ENCODE results near the gene CDH4. TPM values are rescaled to one million over a fixed set of nuclear protein-coding genes. Genes with fewer than 3 reads are reported as not detected.
A peak's percentile ranks its signal among the peaks of the same experiment; 100 is the strongest.

Gene CDH4
- total and polyA plus RNA-seq, 2 of the 13 experiments (the other 11 are each of a cell fraction or from before 2014, with no cell fraction given), result not detected

GRCh38 chr20:61430228-61430624, 178.2 kb downstream of the CDH4 start:
- Histone ChIP-seq H3K9me3 (ENCODE audit: low read length) (no peaks in the 10 kb centered on the region), H3K36me3 (replicated peaks in 1 of 2; ENCODE audit: control insufficient read depth in 1 of 2, insufficient read depth in 2 of 2, low read length in 2 of 2) (no peaks in the 10 kb centered on the region), H3K79me2 (ENCODE audit: insufficient read depth, low read length) (no peaks in the 10 kb centered on the region), H3K27me3 (ENCODE audit: control insufficient read depth in 1 of 2, insufficient read depth in 2 of 2, low read length in 2 of 2) (peaks cover 1 to 22% of the 10 kb centered on the region in 2 experiments; a peak in 4 of 5 replicates), H4K20me1 (ENCODE audit: insufficient read depth, low read length) (no peaks in the 10 kb centered on the region), H2AFZ (ENCODE audit: low read length) (no peak overlapping the region), H3K9ac (ENCODE audit: insufficient read depth, low read depth, low read length) (no peak overlapping the region), H3K4me1 (ENCODE audit: insufficient read depth, low read length) (no peaks in the 10 kb centered on the region), H3K4me2 (ENCODE audit: low read depth, low read length) (no peak overlapping the region), H3K27ac (ENCODE audit: extremely low read length, insufficient read depth, low read length) (no peak overlapping the region), H3K4me3 (replicated peaks in 1 of 3; ENCODE audit: insufficient read depth in 1 of 3, low read depth in 2 of 3, low read length in 3 of 3) (no peak overlapping the region)
- TF ChIP-seq RNF2 (conservative IDR thresholded peaks at IDR 0.05; ENCODE audit: low read depth) (no peak), PHF20 (CRISPR knock-in tag; IDR thresholded peaks at IDR 0.05) (no peak), TCF12 (IDR thresholded peaks at IDR 0.05) (no peak), TCF12 (CRISPR knock-in tag; IDR thresholded peaks at IDR 0.05) (no peak), ZNF24 (IDR thresholded peaks at IDR 0.05) (no peak)
- CTCF ChIA-PET (ENCODE audit: low intra/inter-chr PET ratio, low total read pairs), result no interaction called here
- DNase-seq (ENCODE audit: low spot score) (no peak), FAIRE-seq (no peak), ATAC-seq (no peak)
- intact Hi-C loops (cut with micrococcal nuclease; ENCODE audit: unreplicated experiment), result no loop called here
- in situ Hi-C loops (cut with HindIII; ENCODE audit: extremely low pct_ligation_motif_present, low pct_unique_long_range_greater_than_20kb), result no loop called here
- no TSS peak for BruUV-seq (replicated peaks)
- whole genome bisulfite sequencing (ENCODE audit: low lambda C conversion rate), result 35% methylated on average over 11 of the region's 11 CpGs
- POLR2A ChIA-PET, result no interaction called here

- 3% methylated on average over 10 of the region's 10 CpGs for WGBS (ENCODE audit: low lambda C conversion rate)
- in situ Hi-C loops (cut with HindIII; ENCODE audit: extremely low pct_ligation_motif_present, low pct_unique_long_range_greater_than_20kb), result no loop called here
- Histone ChIP-seq H3K9me3 (ENCODE audit: low read length) (no peaks in the 10 kb centered on the region), H4K20me1 (ENCODE audit: insufficient read depth, low read length) (no peaks in the 10 kb centered on the region), H3K4me2 (ENCODE audit: low read depth, low read length) (no peak overlapping the region), H3K4me1 (ENCODE audit: insufficient read depth, low read length) (no peaks in the 10 kb centered on the region), H3K4me3 (replicated peaks in 1 of 3; ENCODE audit: insufficient read depth in 1 of 3, low read depth in 2 of 3, low read length in 3 of 3) (no peak overlapping the region), H3K79me2 (ENCODE audit: insufficient read depth, low read length) (no peaks in the 10 kb centered on the region), H3K9ac (ENCODE audit: insufficient read depth, low read depth, low read length) (no peak overlapping the region), H3K36me3 (replicated peaks in 1 of 2; ENCODE audit: control insufficient read depth in 1 of 2, insufficient read depth in 2 of 2, low read length in 2 of 2) (no peaks in the 10 kb centered on the region), H2AFZ (ENCODE audit: low read length) (no peak overlapping the region), H3K27me3 (ENCODE audit: control insufficient read depth in 1 of 2, insufficient read depth in 2 of 2, low read length in 2 of 2) (peaks cover 1 to 40% of the 10 kb centered on the region in 2 experiments; a peak in 4 of 5 replicates), H3K27ac (ENCODE audit: extremely low read length, insufficient read depth, low read length) (no peak overlapping the region)
- TF ChIP-seq EZH2 (conservative IDR thresholded peaks at IDR 0.05; ENCODE audit: low read depth, low read length) (0 out of 2 replicates have a peak, but pooled peaks have one; percentile 35), ZNF839 (CRISPR knock-in tag; IDR thresholded peaks at IDR 0.05; ENCODE audit: borderline replicate concordance) (no peak)
- no peak for FAIRE-seq
- CTCF ChIA-PET (ENCODE audit: low intra/inter-chr PET ratio, low total read pairs), result no interaction called here
- intact Hi-C loops (cut with micrococcal nuclease; ENCODE audit: unreplicated experiment), result no loop called here
- DNase-seq (ENCODE audit: low spot score), result no peak
- BruUV-seq (replicated peaks), result no TSS peak
- POLR2A ChIA-PET, result no interaction called here
- ATAC-seq, result no peak
These were observed 181.1 kb downstream of the CDH4 start for GRCh38 chr20:61433176-61433575.

All from HepG2 (cell line).